Daoy (cell line): ENCODE measurements around the gene CHCHD6. TPM values are rescaled to one million over a fixed set of nuclear protein-coding genes. Genes with fewer than 3 reads are reported as not detected.

Experiments
- DNase-seq: peaks from one replicate; pipeline ENCODE4 v3.0.0-alpha.2; 2015; ENCODE audit warnings: low read depth
- total RNA-seq: library from RNA; depleted of rRNA; stranded (reverse); fragments of >200 nt; shearing (Covaris generic); gene quantifications from 2 replicates; pipeline ENCODE4 v1.2.3, GENCODE V29; 2014

Gene CHCHD6
- total RNA-seq, 1 experiment from 2014 or later: 19.8 TPM

DNA sequence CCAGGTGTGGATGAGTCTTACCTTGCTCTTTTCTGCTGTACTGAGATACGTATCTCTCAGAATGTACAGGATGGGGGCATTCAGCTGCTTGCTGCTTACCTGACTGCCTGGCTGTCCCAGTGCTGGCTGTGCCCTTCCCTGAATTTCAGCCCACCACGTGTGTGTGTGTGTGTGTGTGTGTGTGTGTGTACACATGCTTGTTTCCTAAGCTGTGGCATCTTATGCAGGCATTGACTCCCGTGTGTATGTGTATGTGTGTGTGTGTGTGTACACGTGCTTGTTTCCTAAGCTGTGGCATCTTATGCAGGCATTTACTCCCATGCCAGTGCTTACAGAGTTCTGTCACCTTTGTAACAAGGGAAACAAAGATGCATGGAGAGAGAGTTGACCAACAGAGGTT lies 218.4 kb downstream of the CHCHD6 start:
- no peak for DNase-seq

DNA sequence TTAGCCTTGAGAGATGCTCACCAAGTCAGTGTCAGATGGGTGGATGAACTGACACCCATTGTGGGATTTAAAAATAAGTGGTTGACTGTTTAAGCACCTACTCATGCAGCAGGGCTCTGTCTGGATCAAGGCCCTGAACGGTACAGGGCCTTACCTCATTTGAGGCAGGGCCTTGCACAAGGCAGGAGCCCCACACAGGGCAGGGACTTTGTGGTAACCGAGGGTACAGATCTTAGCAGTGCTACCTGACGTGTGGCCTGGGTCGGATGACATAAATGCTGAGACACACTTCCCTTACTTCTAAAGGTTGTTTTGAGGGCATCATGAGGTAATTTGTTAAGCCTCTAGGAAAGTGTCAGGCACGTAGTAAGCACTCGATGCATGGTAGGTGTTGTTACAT lies 219.4 kb downstream of the CHCHD6 start:
- no peak for DNase-seq

DNA sequence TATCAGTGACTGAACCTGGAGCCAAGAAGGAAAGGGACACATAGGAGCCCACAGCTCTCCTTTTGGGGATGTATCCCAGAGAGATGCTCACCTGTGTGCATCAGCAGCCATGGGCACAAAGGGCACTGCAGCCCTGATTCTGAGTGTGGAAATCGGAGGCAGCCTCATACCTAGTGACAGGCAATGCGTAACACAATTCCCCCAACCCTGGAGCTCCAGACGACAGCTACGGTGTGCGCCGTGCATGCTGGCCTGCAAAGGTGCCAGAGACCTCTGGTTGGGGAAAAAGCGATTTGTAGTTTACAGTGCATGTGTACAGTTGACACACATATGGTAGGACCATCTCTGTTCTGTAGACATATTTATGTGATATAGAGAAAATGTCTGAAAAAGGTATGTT lies 219.9 kb downstream of the CHCHD6 start:
- DNase-seq: no peak

DNA sequence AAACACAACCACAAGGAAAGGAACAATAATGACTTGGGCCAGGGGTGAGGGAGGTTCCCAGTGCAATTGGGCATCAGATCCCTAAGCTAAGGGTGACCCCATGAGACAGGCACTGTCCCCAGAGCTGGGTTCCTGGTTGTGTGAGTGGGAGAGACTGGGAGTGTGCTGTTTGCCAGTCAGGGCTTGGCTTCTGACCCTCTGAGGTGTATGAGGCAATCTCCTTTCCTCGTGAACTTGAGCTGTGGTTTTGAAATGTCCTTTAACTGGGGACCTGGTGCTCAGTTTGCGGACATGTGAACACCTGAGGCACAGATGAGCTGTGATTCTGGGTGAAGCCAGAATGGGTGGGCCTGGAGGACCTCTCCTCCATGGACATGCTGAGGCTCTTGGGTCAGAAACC lies 220.4 kb downstream of the CHCHD6 start:
- DNase-seq: no peak

DNA sequence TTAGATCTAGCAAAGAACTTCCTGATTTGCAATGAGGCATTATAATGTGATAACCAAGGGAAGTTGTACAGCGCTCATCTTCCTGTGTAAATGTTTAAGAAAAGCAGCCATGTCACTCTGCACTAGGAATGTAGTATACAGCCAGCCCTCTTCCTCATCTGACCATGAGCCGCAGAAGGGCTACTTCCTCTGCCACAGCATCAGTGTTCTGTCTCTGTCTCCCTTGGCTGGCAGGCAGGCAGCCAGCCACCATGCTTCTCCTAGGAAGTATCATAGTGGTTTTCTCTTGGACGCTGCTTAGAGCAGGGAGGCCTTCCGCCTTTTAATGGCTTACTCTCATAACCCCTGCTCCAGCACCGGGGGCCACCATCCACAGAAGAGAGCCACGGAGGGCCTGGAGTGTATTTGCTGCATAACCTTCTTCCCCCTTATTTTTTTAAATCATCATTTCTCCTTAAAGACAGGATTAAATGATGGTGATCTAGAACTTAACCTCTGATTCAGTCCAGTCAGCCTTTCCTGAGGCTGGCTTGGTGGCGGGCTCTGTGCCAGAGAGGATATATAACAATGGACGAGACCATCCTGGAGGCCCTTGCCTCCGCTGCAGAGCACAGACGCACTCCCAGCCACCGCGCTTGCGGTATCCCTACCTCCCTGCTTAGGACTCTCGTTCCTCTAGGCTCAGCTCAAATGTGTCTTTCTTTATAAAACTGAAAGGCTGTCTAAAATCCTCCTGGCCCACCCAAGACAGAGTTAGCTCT lies 221.6 kb downstream of the CHCHD6 start:
- peak; percentile 48 for DNase-seq

DNA sequence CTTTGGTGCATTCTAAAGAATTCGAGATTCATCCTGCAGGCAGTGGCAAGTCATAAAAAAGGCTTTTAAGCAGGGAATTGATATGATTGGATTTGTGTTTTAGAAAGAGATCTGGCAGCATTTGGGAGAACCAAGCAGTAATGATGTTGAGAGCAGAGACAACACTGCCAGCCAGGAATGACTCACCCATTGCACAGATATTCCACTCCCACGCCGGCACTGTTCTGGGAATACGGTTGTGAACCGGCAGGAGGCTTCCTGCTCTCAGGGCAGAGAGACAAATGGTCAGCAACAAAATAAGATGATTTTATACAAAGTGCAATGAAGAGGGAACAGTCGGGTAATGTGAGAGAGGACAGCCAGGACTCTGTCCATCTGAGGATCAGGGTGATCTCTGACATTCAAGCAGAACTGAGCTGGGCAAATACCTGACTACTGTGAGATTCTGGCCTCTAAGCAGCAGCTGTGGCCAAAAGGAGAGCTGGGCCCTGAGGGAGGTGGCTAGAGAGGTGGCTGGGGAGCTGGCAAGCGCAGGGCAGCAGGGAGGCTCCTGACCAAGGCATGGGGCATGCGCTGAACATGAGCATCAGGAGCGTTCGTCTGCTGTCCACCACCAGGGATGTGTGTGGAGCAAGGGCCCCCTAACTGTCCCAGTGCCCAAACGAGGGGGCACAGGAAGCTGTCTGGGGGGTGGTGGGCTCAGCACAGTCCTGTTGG lies 222.8 kb downstream of the CHCHD6 start:
- DNase-seq: peak; percentile 90

DNA sequence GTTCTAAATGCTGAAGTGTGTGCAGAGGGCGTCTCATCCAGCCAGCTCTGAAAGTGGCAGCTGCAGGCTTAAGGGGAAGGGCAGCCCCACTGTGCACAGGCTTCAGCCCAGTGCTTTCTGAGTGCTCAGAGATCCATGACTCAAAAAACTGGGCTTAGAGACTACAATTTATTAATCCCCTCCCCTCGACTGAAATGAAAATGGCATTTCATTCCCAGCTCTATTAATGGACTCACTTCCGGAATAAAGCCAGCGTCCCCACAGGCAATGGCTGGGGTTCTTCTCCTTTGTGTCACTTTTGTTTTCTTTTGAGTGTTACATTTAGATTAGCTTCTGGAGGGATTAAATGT lies 223.3 kb downstream of the CHCHD6 start:
- no peak for DNase-seq

DNA sequence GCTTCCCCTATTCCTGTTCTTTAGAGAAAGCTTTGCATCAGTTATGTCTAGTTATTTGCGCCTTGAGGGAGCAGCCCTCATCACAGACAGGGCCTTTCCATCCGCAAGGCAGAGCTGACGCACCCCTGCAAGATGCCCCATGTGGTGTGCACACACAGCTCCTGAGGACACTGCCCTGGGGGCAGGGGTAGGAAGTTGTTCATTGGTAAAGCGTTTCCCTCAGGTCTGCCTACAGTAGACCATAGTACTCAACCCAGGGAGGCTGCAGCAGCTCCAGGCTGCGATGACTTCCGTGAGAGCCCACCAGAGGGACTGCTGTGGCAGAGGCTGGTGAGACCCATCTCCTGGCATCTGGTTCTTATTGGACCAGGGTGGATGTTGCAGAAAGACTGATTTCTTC lies 223.8 kb downstream of the CHCHD6 start:
- DNase-seq: peak; percentile 54

DNA sequence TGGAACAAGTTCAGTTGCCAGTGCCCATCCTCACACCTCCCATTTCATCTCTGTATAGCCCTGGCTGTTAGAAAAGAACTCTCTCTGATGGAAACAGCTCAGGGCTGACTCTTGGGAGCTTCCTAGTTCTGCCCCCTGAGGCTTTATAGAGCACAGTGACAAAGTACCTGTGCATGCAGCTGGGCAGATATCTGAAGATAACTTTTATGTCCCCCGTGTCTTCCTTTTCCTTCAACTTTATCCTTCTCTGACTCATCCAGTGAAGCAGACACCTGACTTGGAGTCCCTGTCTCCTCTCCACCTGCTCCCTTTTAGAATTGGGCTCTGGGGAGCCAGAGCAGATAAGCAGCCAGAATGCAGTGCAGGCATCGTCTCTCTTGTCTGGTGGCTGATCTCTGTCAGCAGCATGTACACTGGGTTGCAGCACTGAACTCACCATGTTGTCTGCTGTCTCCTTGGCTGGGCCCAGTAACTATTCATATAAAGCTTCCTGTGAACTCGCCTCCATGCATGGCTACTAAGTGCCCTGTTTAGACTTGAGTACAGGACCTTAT lies 225.0 kb downstream of the CHCHD6 start:
- no peak for DNase-seq

DNA sequence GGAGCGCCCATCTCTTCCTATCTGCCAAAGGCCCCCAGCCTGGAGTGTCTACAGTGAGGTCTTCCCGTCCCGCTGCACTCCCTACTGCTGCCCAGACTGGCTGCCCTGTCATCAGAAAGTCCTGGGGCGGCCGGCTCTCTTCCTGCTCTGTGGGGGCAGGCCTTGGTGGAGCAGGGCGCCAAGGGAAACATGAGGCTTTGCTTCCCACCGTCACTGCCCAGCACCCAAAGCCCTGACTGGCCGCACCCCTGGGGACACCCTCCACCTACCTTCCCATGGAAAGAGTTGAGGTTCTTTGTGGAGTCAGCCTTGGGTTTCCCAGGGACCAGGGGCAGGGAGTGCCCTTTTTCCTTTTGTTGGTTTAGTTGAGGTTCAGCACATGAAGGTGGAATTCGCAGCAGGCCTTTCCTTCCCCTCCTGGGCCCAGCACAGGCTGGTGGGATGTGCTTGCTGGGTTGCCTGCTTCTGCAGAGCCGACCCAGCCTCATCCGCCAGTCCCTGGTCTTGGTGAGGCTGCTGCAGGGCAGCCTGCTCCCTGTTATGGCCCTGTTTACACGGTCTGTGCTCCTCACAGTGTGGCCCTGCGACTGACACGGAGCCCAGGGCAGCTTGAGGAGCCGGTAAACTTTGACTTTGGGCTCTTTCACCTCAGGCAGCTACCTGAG lies 227.0 kb downstream of the CHCHD6 start:
- DNase-seq: no peak

DNA sequence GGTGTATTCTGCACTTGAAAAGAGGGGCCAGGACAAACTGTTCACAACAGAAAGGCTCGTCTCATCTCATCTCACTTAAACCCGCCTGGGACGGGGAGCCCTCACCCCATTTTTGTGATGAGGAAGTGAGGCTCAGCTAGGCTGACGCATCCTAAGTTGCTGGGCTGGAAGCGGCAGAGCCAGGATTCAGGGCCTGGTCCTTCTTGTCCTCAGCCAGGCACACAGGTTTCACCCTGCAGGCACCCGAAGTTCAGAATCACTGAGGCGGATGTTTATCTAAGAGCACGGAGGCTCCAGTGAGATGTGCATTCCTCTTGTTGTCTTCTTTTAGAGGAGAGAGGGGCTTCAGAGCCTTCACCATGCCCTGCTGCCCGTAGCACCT lies 227.8 kb downstream of the CHCHD6 start:
- no peak for DNase-seq

DNA sequence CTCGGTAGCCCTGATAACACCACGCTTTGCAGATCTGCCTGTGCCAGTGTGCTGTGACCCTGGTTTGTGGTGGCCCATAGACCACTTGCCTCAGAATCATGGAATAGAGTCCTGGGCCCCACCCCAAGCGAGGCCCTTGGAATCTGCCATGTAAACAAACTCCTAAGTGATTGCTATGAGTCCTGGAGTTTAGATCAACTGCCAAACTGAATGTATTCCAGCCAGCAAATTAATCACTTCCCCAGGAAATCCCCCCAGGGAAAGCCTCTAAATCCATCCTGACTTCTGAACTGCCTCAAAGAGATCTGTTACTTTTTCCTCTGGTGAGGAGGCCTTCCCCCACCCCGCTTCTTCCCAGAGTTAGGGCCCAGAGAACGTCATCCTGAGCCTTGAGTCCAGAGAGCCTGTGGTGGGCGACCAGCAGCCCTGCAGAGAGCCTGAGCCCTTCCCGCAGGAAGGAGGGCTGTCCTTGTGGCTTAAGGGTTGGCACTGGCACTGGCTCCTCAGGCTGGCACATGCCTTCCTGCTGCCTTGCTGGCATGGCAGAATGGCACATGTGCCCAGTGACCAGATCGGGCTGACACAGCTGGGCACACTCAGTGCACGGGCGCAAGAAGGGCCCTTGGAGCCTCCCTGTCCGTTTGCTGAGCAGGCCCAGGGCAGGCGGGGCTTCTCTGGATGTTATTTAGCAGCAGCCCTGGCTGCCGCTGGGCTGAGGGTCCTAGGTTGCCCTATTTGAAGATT lies 228.3 kb downstream of the CHCHD6 start:
- peak; percentile 69 for DNase-seq

DNA sequence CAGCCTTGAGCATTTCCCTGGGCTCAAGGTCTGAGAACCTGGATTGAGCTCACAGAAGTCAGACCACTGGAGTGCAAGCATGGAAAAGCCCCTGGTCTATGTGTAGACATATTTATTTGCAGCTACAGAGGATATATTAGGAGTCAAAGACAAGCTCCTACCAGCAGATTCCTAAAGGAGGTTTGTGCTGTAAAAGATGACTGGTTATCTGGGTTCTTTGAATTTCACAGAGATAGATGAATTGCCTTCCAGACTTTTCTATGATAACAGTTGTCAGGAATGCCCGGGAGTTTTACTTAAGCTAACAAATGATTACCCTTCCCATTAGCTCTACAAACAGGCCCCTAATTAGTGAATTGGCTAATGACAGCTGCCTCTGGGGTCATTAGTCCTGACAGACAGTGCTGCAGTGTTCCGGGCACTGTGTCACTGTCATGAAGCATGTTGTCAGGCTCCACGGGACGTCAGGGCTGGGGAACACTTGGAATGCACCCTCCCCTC lies 230.0 kb downstream of the CHCHD6 start:
- DNase-seq: no peak

DNA sequence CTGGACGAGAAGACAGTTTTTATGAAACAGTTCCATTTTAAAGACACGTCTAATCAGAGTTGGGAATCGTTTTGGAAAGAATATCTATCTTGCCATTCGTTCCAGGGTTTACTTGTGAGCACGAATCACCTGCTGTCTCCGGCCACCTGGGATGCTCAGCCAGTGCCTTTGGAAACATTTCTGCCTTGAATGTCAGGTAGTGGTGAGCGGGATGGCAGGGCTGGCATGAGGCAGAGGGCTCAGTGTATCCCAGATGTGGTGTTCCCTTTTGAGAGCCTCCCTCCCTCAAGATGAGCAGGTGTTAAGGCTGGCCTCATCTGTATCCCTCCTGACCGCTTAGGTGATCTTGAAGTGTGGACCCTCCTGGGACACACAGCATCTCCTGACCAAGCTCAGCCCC lies 231.0 kb downstream of the CHCHD6 start:
- no peak for DNase-seq

DNA sequence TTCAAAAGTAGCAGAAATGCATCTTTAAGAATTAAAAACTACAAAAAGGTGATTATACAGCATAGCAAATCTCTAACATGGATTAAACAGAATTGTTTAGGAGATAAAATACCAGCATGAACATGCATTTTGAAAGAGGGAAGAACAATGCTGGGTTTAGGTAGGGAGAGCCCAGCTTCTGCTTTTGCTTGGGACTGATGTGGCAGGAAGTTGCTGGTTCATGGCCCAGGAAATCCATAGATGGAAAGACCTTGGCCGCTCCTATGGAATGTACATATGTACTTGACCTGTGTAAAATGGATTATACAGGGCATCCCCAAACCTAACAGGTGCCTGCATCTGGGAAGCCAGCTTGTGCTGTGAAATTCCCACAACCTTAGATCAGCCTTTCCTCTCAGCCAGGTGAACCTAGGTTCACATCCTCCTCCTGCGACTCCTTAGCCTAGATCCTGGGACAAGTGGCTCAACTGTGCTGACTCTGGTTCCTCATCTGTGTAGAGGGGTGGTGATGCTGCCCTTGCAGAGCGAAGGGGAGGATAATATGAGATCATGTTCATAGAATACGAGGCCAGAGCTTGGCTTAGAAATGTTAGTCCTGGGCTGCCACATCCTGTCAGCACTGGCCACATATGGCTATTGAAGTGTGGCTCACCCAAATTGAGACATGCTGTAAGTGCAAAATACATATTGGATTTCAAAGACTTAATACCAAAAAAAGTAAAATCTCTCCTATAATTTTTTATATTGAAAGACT lies 231.9 kb downstream of the CHCHD6 start:
- no peak for DNase-seq

DNA sequence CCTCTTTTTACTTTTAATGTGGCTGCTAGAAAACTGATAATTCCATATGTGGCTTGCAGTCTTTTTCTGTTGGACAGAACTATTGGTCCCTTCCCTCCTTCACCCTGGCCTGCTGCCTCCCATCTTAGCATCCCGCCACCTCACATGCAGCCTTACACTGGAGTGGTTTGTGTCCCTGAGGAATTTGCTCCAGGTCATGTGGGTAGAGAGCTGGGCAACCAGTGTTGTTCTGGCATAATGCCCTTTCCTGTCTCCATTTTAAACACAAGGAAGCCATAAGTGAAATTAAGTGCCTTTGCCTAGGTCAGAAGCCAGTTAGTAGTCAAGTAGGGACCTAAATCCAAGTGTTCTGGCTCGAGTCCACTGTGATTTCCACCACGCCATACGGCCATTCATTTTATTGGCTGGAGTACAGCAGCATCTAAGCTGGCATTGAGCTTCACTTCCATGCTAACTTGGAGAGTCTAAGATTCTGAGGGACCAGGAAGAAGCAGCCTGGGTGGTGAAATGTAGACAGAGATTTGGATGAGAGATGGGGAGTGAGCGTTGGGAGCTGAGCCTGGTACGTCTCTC lies 232.9 kb downstream of the CHCHD6 start:
- DNase-seq: no peak

DNA sequence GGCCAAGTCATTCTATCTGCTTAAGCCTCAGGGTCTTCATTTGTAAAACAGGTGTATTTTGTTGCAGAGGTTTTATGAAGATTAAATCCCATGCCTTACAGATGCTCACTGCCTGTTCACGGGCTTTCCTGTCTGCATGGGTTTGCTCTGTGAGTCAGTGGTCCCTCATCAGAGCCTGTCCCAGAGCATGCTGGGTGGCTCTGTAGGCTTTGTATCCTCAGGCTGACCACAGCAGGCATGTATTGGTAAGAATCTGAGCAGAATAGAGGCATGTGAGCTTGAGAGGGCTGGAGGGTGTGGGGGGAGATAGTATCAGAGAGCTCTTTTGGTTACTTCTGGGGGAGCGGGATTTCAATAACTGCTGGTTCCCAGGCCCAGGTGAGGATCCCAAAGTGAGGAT lies 233.5 kb downstream of the CHCHD6 start:
- no peak for DNase-seq

DNA sequence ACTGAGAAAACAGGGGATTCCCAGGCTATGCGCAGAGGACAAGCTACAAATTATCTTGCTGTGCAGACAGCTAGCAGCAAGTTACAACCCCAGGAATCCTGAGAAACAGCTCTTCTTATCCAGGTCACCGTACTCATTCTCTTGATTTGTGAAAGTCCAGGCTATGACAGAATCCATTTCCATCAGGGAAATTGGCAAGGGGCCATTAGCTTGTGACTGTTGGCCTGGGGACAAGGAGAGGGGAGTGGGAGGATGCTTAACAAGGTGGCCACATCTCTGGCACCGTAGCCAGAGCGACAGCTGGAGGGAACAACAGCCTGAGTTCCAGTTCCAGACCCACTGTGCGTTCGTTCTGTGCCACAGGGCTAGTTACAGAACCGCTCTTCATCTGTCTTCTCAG lies 233.9 kb downstream of the CHCHD6 start:
- no peak for DNase-seq

DNA sequence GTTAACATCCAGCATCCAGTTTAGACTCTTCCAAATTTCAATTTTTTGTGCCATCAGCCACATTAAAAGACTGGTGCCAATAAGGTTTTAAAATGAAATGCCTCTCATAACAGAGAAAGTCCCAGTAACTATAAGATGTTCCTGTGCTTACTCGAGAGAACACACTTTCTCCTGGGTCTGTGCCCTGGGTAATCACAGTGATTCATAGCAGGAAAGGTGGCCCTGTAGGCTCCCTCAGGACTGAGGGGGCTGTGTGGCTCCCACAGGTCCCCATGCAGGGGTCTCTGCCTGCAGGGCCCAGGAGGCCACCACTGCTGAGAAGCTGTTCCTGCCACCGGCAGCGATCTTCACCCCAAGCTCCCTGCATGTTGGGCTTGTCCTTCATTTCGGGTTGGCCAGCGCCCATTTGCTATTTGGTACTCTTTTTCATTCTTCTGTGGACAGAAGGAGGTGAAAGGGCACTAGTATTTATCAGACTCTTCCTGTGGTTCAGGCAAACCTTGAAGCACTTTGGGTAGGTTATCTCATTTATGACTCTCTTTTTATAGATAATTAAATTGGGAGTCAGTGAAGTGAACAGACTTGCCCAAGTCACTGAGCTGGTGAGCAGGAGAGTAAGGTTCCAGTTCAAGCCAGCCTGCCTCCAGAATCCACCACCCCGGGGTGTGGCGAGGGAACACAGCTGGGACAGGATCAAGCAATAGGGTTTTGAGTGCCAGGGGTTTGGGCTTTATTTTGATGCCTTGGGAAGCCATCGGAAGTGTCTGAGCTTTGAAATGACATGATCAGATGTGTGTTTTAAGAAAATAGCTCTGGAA lies 234.7 kb downstream of the CHCHD6 start:
- no peak for DNase-seq

DNA sequence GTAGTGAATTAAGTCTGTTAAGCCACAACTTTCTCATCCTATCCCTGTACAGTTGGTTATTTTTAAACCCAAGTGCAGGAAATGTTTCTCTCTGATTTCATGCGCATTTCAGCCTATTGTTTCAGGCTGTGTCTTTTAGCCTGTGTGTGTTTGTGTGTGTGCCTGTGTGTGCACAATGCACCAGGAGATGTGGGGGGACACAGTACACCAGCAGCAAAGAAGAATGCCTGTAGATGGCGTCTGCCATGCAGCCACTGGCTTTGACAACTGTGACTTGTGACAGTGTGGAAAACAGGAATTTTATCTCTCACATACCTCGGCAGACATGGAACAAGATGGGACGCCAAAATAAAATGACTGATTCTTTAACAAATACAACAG lies 235.3 kb downstream of the CHCHD6 start:
- DNase-seq: no peak
